GM12874 (cell line): ENCODE data around the gene MEX3C.
A peak's percentile ranks its signal among the peaks of the same experiment; 100 is the strongest.

ENCODE experiments used
- TF ChIP-seq, protein P1 (sequence below): IDR thresholded peaks from 2 replicates; pipeline ENCODE4 v1.5.1; 2011; ENCODE audit warnings: low read depth, mild to moderate bottlenecking, control low read depth, low read length, moderate library complexity; ENCODE audit not compliant: insufficient read depth

MEX3C gene

DNA sequence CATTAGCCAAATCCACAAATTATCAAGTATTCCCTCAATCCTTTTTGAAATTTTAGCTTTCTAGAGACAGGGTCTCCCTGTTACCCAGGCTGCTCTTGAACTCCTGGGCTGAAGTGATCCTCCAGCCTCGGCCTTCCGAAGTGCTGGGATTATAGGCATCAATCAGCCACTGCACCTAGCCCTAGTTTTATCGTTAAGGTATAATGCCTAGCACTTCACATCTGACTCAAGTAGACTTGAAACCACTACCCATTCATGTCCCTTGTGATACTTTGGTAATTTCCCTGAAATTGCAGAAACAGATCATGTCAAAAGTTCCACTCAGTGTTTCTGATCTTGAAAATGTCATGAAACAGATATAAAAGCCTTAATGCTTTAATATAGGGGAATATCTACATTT, 26.3 kb downstream of the MEX3C start:
- TF ChIP-seq, protein P1, sequence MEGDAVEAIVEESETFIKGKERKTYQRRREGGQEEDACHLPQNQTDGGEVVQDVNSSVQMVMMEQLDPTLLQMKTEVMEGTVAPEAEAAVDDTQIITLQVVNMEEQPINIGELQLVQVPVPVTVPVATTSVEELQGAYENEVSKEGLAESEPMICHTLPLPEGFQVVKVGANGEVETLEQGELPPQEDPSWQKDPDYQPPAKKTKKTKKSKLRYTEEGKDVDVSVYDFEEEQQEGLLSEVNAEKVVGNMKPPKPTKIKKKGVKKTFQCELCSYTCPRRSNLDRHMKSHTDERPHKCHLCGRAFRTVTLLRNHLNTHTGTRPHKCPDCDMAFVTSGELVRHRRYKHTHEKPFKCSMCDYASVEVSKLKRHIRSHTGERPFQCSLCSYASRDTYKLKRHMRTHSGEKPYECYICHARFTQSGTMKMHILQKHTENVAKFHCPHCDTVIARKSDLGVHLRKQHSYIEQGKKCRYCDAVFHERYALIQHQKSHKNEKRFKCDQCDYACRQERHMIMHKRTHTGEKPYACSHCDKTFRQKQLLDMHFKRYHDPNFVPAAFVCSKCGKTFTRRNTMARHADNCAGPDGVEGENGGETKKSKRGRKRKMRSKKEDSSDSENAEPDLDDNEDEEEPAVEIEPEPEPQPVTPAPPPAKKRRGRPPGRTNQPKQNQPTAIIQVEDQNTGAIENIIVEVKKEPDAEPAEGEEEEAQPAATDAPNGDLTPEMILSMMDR: no peak

DNA sequence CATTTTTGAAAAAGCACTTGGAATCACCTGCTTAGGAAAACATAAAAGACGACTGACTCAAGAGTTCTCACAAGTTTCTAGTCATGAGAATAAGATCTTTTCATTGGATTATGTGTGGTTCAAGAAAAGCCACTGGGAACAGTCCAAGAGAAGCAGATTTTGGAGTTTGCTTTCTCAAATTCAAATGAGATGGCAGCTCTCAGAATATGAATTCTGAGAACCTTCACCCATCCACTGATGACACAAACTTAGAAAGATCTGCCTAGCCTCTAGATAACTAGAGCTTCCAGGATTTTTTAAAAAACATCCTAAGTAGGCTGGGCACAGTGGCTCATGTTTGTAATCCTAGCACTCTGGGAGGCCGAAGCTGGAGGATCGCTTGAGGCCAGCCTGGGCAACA, 26.8 kb downstream of the MEX3C start:
- TF ChIP-seq, protein P1: no peak

DNA sequence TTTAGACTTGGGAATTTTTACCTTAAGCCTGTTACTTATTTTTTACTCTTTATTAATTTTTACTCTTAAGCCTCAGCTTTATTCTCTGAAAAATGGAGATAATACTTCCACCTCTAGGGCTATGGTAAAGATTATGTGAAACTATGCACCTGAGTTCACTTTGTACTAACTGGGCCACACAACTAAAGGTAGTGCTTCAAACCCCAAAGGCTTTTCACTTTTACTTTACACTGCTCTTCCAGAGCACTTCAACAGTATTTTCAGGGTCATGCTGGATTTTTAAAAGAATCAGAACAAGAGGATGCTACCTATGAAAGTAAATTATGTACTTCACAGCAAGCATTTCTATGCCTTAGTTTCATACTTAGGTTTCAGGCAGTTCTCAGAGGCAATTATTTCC, 27.8 kb downstream of the MEX3C start:
- TF ChIP-seq, protein P1: no peak

GRCh38 chr18:51168960-51169662, 28.4 kb downstream of the MEX3C start:
- TF ChIP-seq, protein P1: no peak

DNA sequence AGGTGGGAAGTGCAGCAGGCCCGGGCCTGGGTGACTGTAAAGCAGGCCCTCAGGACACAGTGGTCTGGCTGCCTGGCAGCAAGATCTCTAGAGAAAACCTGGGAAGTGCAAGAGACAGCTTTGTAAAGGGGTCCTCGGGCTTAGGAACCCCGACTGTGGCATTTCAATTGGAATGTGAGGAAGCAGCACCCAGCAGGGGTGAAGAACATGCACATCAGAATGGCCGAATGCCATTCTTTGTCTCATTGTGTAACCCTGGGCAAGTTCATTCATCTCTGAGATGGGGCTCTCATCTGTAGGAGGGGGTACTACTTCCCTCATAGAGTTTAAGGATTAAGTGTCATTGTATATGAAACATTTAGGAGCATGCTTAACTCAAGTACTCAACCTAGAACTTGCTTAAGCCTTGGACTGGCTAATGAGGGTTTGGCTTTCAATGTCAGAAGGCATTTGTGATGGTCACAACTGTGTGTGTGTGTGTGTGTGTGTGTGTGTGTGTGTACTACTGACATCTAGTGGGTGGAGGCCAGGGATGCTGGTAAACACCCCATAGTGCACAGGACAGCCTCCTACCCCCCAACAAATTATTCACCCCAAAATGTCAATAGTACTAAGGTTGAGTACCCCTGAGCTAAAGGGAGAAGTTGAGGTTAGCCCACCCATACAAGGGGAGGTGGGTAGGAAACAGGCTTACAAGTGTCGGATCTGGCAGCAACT, 29.3 kb downstream of the MEX3C start:
- TF ChIP-seq, protein P1: 0 out of 2 replicates have a peak, but pooled peaks have one; percentile 17

DNA sequence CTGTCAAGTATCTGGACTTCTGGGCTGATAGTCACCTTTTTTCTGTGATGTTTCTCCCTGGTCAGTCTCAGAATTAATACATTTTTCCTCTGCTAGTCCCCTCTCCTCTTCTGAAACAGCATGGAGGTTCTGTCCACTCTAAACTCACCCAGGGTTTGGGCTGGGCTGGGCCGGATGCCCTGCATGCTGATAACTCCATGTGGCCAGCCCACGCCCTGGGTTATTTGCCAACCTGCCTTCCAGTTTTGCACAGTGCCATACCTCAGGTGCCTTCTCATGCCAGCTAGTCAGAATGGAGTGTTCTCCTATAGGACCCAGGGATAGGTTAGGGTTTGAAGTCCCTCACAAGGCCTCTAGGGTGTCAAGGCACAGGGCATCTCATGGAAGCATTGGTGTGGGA, 32.2 kb downstream of the MEX3C start:
- TF ChIP-seq, protein P1: no peak

- TF ChIP-seq, protein P1: no peak
These were observed 32.7 kb downstream of the MEX3C start for GRCh38 chr18:51164761-51165281.
